AG04449 (cell line): ENCODE results near the gene ROBO1.
A peak's percentile ranks its signal among the peaks of the same experiment; 100 is the strongest.
"Not testable (repeated sequence)": the region's sequence is repeated elsewhere in the genome, so short reads cannot be mapped to it uniquely, and the experiment has no call there.

Experiments
- CTCF ChIA-PET: fragments of 350-600 bp; formaldehyde crosslinking; extraction: SDS; loops from one replicate; lab custom pipeline; 2021; ENCODE audit warnings: antibody characterized with exemption; lab: Yijun Ruan, JAX
- POLR2A ChIA-PET: fragments of 400-600, 350-600 bp; formaldehyde crosslinking; extraction: SDS; loops from one replicate; lab custom pipeline; 2020; ENCODE audit warnings: antibody characterized with exemption, inconsistent platforms; lab: Yijun Ruan, JAX
- DNase-seq: peaks from one replicate; pipeline ENCODE4 v3.0.0-alpha.2; 2010; ENCODE audit warnings: low read depth, low spot score
- H3K4me3 ChIP-seq: 2 replicates; pipeline ENCODE4 v1.5.1; 2011; ENCODE audit warnings: low read depth, mild to moderate bottlenecking, control low read depth, low read length
- CTCF ChIP-seq: IDR thresholded peaks from one replicate; pipeline ENCODE4 v1.5.1; 2011; ENCODE audit warnings: mild to moderate bottlenecking, moderate library complexity, low read length, control low read depth, inconsistent platforms; ENCODE audit not compliant: insufficient read depth; ENCODE audit errors: missing control alignments

The ROBO1 gene

GRCh38 chr3:79306934-79307570 is 460.7 kb downstream of the ROBO1 start:
- POLR2A ChIA-PET, result no interaction called here
- CTCF ChIA-PET, result no interaction called here
- TF ChIP-seq CTCF, result no peak
- H3K4me3 ChIP-seq, result no peak overlapping the region
- DNase-seq, result no peak

- CTCF ChIA-PET, result interaction anchor here (0.6 kb wide), 1 partner anchor 1927 kb away, joined by 3 read pairs; no protein-coding TSS in a partner anchor
- POLR2A ChIA-PET, H3K4me3 ChIP-seq, DNase-seq: not testable (repeated sequence)
Observed at GRCh38 chr3:79299949-79300635, 467.7 kb downstream of the ROBO1 start.

GRCh38 chr3:79297245-79297960 is 470.4 kb downstream of the ROBO1 start:
- CTCF ChIA-PET, result no interaction called here
- no peak overlapping the region for H3K4me3 ChIP-seq
- peak; percentile 55 for DNase-seq
- no peak for TF ChIP-seq CTCF
- POLR2A ChIA-PET, result no interaction called here

- no peak overlapping the region for H3K4me3 ChIP-seq
- ChIA-PET CTCF (no interaction called here), POLR2A (no interaction called here)
- no peak for DNase-seq
- no peak for TF ChIP-seq CTCF
Observed at GRCh38 chr3:79286882-79287281, 480.9 kb downstream of the ROBO1 start.

- TF ChIP-seq CTCF, result no peak
- CTCF ChIA-PET, result interaction anchor here (1.0 kb wide), 1 partner anchor 20 kb away, joined by 3 read pairs; no protein-coding TSS in a partner anchor
- POLR2A ChIA-PET, result no interaction called here
- DNase-seq, result no peak
- no peak overlapping the region for H3K4me3 ChIP-seq
Observed at GRCh38 chr3:79285871-79286270, 481.9 kb downstream of the ROBO1 start.

GRCh38 chr3:79285380-79285779 is 482.4 kb downstream of the ROBO1 start:
- POLR2A ChIA-PET, result no interaction called here
- DNase-seq, result no peak

More at GRCh38 chr3:79285380-79285779, 482.4 kb downstream of the ROBO1 start:
- CTCF ChIA-PET, result interaction anchor here (1.0 kb wide), 1 partner anchor 19 kb away, joined by 3 read pairs; no protein-coding TSS in a partner anchor
- TF ChIP-seq CTCF, result no peak
- H3K4me3 ChIP-seq, result no peak overlapping the region
